ENCODE measurements around the gene IFNA4. TPM values are rescaled to one million over a fixed set of nuclear protein-coding genes. Genes with fewer than 3 reads are reported as not detected.

The IFNA4 gene
- total RNA-seq, 2 donors from 2014 or later: not detected

DNA sequence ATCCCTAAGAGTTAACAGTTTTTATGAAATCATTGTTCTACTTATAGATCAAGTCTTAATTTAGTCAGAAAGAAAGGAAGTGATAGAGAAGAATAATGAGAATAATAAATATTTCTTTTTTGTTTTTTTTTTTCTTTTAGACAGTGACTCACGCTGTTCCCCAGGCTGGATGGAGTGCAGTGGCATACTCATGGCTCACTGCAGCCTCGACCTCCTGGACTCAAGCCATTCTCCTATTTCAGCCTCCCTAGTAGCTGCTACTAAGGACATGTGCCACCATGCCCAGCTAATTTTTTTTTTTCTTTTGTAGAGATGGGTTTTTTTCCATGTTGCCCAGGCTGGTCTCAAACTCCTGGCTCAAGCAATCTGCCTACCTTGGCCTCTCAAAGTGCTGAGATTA, 31.9 kb downstream of the IFNA4 start:
- Histone ChIP-seq H3K27ac (no peak overlapping the region), H3K9me3 (no peaks in the 10 kb centered on the region), H3K27me3 (no peaks in the 10 kb centered on the region), H3K36me3 (replicated peaks in 1 of 2; ENCODE audit: insufficient read depth in 1 of 2, low read depth in 2 of 2) (no peaks in the 10 kb centered on the region), H3K4me3 (no peak overlapping the region), H3K4me1 (no peaks in the 10 kb centered on the region)
- ATAC-seq: no peak
- TF ChIP-seq POLR2A (IDR thresholded peaks at IDR 0.05): no peak
- TF ChIP-seq, protein P1, sequence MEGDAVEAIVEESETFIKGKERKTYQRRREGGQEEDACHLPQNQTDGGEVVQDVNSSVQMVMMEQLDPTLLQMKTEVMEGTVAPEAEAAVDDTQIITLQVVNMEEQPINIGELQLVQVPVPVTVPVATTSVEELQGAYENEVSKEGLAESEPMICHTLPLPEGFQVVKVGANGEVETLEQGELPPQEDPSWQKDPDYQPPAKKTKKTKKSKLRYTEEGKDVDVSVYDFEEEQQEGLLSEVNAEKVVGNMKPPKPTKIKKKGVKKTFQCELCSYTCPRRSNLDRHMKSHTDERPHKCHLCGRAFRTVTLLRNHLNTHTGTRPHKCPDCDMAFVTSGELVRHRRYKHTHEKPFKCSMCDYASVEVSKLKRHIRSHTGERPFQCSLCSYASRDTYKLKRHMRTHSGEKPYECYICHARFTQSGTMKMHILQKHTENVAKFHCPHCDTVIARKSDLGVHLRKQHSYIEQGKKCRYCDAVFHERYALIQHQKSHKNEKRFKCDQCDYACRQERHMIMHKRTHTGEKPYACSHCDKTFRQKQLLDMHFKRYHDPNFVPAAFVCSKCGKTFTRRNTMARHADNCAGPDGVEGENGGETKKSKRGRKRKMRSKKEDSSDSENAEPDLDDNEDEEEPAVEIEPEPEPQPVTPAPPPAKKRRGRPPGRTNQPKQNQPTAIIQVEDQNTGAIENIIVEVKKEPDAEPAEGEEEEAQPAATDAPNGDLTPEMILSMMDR (IDR thresholded peaks at IDR 0.05): no peak
- intact Hi-C loops (cut with DNase I): no loop called here
- WGBS, 2 donors: 63 to 64% methylated on average over 2 of the region's 2 CpGs
- no peak for DNase-seq

DNA sequence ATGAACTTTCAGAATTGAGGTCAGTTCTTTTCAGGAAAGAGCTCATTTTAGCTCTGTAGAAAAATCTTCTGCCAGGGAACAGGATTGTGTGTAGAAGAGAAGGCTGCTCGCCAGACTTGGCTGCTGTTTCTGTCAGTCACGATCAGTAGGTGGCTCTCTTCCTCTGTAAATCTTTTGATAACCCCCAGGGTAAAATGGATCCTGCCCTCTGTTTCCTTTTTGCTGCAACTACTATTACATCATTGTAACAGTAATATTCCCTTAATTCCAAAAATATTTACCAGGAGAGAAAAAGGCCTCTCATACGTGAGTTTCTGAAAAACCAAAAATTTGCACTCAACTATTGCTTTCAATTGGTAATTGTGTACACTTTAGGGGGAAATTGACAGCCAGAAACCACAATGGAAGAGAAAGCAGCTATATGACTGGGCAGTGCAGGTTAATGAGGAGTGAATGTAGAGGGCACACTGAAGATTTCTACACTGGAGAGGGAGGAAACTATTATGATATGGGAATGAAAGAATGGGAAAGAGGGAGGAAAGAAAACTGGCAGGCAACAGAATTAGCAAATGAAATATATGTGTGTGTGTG, 33.3 kb downstream of the IFNA4 start:
- no peaks in the 10 kb centered on the region for H3K27me3 ChIP-seq
- TF ChIP-seq POLR2A (IDR thresholded peaks at IDR 0.05): no peak
- TF ChIP-seq, protein P1 (IDR thresholded peaks at IDR 0.05): no peak
- 6 to 16% methylated on average over 3 of the region's 3 CpGs for WGBS, 2 donors
- no peak overlapping the region for H3K27ac ChIP-seq
- ATAC-seq (no peak), DNase-seq (no peak)
- no peak overlapping the region for H3K4me3 ChIP-seq
- no peaks in the 10 kb centered on the region for H3K36me3 ChIP-seq (replicated peaks in 1 of 2; ENCODE audit: insufficient read depth in 1 of 2, low read depth in 2 of 2)
- no peaks in the 10 kb centered on the region for H3K9me3 ChIP-seq
- no peaks in the 10 kb centered on the region for H3K4me1 ChIP-seq
- intact Hi-C loops (cut with DNase I): no loop called here

DNA sequence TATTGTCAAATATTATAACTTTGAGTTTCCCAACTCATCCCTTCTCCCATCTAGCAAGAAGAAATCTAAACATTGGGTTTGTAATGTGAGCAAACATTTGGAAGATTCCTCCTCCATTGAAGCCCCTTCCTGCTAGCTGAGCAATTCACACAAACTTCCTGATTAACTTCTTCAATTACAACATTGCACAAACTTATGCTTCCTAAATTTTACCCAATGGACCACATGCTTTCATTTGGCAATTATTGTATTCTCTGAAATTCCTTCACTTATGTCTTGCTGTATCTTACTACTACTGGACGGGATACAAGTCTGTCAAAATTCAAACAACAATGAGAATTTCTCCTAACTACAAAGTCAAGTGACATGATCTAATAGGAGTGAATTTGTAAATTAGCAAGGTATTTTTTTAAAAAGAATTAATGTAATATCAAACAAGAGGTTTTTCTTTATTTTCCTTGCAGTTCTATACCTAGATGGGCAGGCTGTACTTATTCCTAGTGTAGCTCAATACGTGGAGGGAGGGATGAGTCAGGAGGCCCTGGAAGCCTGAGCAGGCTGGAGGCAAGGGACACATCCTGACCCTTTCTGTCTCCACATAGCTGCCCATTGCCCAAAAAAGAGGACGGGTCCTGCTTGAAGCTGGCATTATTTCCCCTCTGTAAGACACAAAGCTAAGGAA, 33.9 kb downstream of the IFNA4 start:
- no peak for ATAC-seq
- Histone ChIP-seq H3K9me3 (no peaks in the 10 kb centered on the region), H3K27ac (no peak overlapping the region), H3K27me3 (no peaks in the 10 kb centered on the region), H3K4me1 (no peaks in the 10 kb centered on the region), H3K36me3 (replicated peaks in 1 of 2; ENCODE audit: insufficient read depth in 1 of 2, low read depth in 2 of 2) (no peaks in the 10 kb centered on the region), H3K4me3 (no peak overlapping the region)
- no peak for TF ChIP-seq POLR2A (IDR thresholded peaks at IDR 0.05)
- TF ChIP-seq, protein P1 (IDR thresholded peaks at IDR 0.05): no peak
- no peak for DNase-seq
- intact Hi-C loops (cut with DNase I): no loop called here
- WGBS, 2 donors: 32 to 36% methylated on average over 3 of the region's 3 CpGs

DNA sequence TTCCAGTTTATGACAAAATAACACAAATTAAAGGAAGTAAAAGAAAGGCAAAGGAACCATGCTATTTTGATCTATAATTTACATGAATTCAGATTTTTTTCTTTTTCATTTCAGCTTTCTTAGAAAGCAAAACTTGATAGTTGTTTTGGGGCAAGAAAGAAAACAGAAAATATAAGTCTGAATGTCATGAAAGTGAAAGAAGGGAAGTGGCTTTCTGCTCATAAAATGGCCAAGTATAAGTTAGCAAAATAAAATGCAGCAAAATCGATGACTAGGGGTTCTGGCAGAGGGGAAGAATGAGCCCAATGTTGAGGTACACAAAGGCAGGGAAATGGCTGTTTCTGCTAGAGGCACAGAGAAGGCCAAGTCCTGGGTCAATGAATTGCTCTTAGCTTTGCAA, 42.8 kb downstream of the IFNA4 start:
- intact Hi-C loops (cut with DNase I): no loop called here
- Histone ChIP-seq H3K27ac (no peak overlapping the region), H3K4me1 (no peaks in the 10 kb centered on the region), H3K9me3 (no peaks in the 10 kb centered on the region), H3K4me3 (no peak overlapping the region), H3K36me3 (replicated peaks in 1 of 2; ENCODE audit: insufficient read depth in 1 of 2, low read depth in 2 of 2) (no peaks in the 10 kb centered on the region), H3K27me3 (no peaks in the 10 kb centered on the region)
- 20 to 44% methylated on average over 1 of the region's 1 CpG for WGBS, 2 donors
- DNase-seq: no peak
- TF ChIP-seq POLR2A (IDR thresholded peaks at IDR 0.05): no peak
- TF ChIP-seq, protein P1 (IDR thresholded peaks at IDR 0.05): no peak
- no peak for ATAC-seq

DNA sequence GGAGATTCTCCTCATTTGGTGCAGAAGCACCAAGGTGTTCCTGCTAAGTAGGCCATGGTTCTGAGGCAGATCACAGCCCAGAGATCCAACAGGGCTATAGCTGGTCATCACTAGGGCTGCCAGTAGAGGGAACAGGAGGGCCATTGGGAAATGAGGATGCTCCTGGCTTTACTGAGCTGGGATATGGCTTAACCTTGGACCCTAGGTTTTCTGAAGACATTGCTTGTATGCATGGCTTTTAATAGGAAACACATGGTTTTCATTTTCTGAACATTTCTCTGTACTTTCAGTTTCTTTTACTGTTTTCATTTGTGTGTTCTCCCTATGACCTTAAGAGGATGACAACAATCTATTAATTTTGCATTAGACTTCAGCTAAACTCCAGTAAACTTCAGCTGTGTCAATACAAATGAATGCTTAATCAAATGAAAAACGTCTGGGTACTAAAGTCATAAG, 45.9 kb downstream of the IFNA4 start, which contains the start of gene IFNW1:
Gene IFNW1 (minus strand): TSS at position 406 of the 456 bp plus-strand sequence. CDS start 262 bp downstream, at position 144.
- intact Hi-C loops (cut with DNase I): no loop called here
- Histone ChIP-seq H3K4me3 (no peak within 1 kb of the TSS), H3K27ac (no peak within 1 kb of the TSS), H3K36me3 (replicated peaks in 1 of 2; ENCODE audit: insufficient read depth in 1 of 2, low read depth in 2 of 2) (no peaks in the 10 kb centered on the region), H3K27me3 (no peaks in the 10 kb centered on the region), H3K9me3 (no peaks in the 10 kb centered on the region), H3K4me1 (no peaks in the 10 kb centered on the region)
- ATAC-seq (no peak), DNase-seq (no peak)
- WGBS, 2 donors: 7 to 11% methylated on average over 1 of the region's 1 CpG
- TF ChIP-seq POLR2A (IDR thresholded peaks at IDR 0.05): no peak
- TF ChIP-seq, protein P1 (IDR thresholded peaks at IDR 0.05): no peak

Data from body of pancreas (tissue), 4 donors.